H1 (cell line): ENCODE results near the gene PRKN. TPM values are rescaled to one million over a fixed set of nuclear protein-coding genes. Genes with fewer than 3 reads are reported as not detected.

Experiments
- CTCF ChIA-PET: fragments of 300-600 bp; sonication (Branson Sonifier 250); formaldehyde crosslinking; loops from one replicate; lab custom pipeline; 2021; ENCODE audit not compliant: partially characterized antibody; lab: Charles Lee
- POLR2A ChIA-PET: fragments of 300-600 bp; sonication (Branson Sonifier 250); formaldehyde crosslinking; loops from one replicate; lab custom pipeline; 2021; ENCODE audit warnings: inconsistent platforms; ENCODE audit not compliant: partially characterized antibody; lab: Charles Lee
- DNase-seq, 2 experiments: peaks; one replicate each; pipeline versions ENCODE4 v3.0.0 to v3.0.0-alpha.2; 2010 to 2022; ENCODE audit warnings: low spot score in 2 of 2, low read depth in 1 of 2, mixed read lengths in 1 of 2
- FAIRE-seq: peaks from 2 replicates; lab custom pipeline; 2011; peaks lifted over from hg19 to GRCh38; lab: Jason Lieb, UNC
- H2AFZ ChIP-seq: 2 replicates; pipeline ENCODE4 v1.8.1; 2012; ENCODE audit warnings: low read length, inconsistent platforms
- H2AK5ac ChIP-seq: 2 replicates; pipeline ENCODE4 v1.6.1; 2013; ENCODE audit warnings: low read depth, low read length
- H2BK120ac ChIP-seq: replicated peaks from 2 replicates; pipeline ENCODE3; 2013; ENCODE audit warnings: low read depth, low read length, inconsistent platforms
- H2BK12ac ChIP-seq: 2 replicates; pipeline ENCODE4 v1.6.1; 2013; ENCODE audit warnings: low read depth, low read length
- H2BK15ac ChIP-seq: 2 replicates; pipeline ENCODE4 v1.6.1; 2013; ENCODE audit warnings: low read length
- H2BK20ac ChIP-seq: 2 replicates; pipeline ENCODE4 v1.6.1; 2013; ENCODE audit warnings: low read length
- H2BK5ac ChIP-seq: 2 replicates; pipeline ENCODE4 v1.6.1; 2013; ENCODE audit warnings: low read depth, low read length
- H3K14ac ChIP-seq: 2 replicates; pipeline ENCODE4 v1.6.1; 2013; ENCODE audit warnings: inconsistent platforms; ENCODE audit not compliant: insufficient read length
- H3K18ac ChIP-seq: 2 replicates; pipeline ENCODE4 v1.6.1; 2013; ENCODE audit warnings: low read length; ENCODE audit errors: extremely low read depth
- H3K23ac ChIP-seq: 2 replicates; pipeline ENCODE4 v1.6.1; 2013; ENCODE audit warnings: inconsistent platforms; ENCODE audit not compliant: insufficient read length
- H3K23me2 ChIP-seq: 2 replicates; pipeline ENCODE4 v1.6.1; 2013; ENCODE audit warnings: low read depth, low read length
- H3K27ac ChIP-seq: 2 replicates; pipeline ENCODE4 v1.6.1; 2011; ENCODE audit warnings: low read depth, low read length, inconsistent platforms
- H3K27me3 ChIP-seq, 4 experiments: replicated peaks in 1 of 4; 1 replicate in 1 of 4; 2 replicates in 3 of 4; pipeline versions ENCODE4 v1.6.1 to v1.8.1; 2011 to 2013; ENCODE audit warnings: low read length in 3 of 4, mild to moderate bottlenecking in 3 of 4, inconsistent platforms in 2 of 4, mixed read lengths in 2 of 4, moderate library complexity in 1 of 4; ENCODE audit not compliant: control insufficient read depth in 3 of 4, insufficient read depth in 3 of 4; ENCODE audit errors: extremely low read depth in 1 of 4
- H3K36me3 ChIP-seq, 4 experiments: 2 replicates each; pipeline versions ENCODE4 v1.6.1 to v1.8.1; 2011 to 2013; ENCODE audit warnings: mild to moderate bottlenecking in 4 of 4, low read length in 3 of 4, moderate library complexity in 2 of 4, control low read depth in 1 of 4, inconsistent platforms in 1 of 4; ENCODE audit not compliant: insufficient read depth in 4 of 4, control insufficient read depth in 2 of 4
- H3K4ac ChIP-seq: replicated peaks from 2 replicates; pipeline ENCODE3; 2013; ENCODE audit warnings: low read length, low read depth, mixed read lengths, inconsistent platforms; ENCODE audit not compliant: insufficient read length
- H3K4me1 ChIP-seq, 4 experiments: replicated peaks in 1 of 4; 1 replicate in 1 of 4; 2 replicates in 3 of 4; pipeline versions ENCODE4 v1.6.1 to v1.8.1; 2011 to 2013; ENCODE audit warnings: low read length in 3 of 4, inconsistent platforms in 2 of 4, mixed read lengths in 1 of 4; ENCODE audit not compliant: insufficient read depth in 4 of 4, control insufficient read depth in 3 of 4
- H3K4me2 ChIP-seq, 2 experiments: 2 replicates each; pipeline versions ENCODE4 v1.6.1 to v1.8.1; 2011 to 2013; ENCODE audit warnings: low read depth in 2 of 2, low read length in 2 of 2, control low read depth in 1 of 2, inconsistent platforms in 1 of 2, mild to moderate bottlenecking in 1 of 2; ENCODE audit not compliant: insufficient read depth in 1 of 2
- H3K4me3 ChIP-seq, 4 experiments: fragments of 200-600, 300-600 bp in 1 of 4; sonication (generic), shearing (Covaris generic), sonication (Bioruptor Twin) in 1 of 4; 2 replicates each; pipeline versions ENCODE4 v1.5.1 to v1.8.1; 2011 to 2016; ENCODE audit warnings: low read length in 4 of 4, low read depth in 3 of 4, control low read depth in 2 of 4, inconsistent platforms in 2 of 4, mild to moderate bottlenecking in 2 of 4, mixed read lengths in 1 of 4, moderate library complexity in 1 of 4; ENCODE audit not compliant: insufficient read depth in 2 of 4; ENCODE audit errors: extremely low read depth in 1 of 4
- H3K56ac ChIP-seq: replicated peaks from 2 replicates; pipeline ENCODE3; 2013; ENCODE audit warnings: low read depth, mild to moderate bottlenecking, mixed read lengths, low read length, inconsistent platforms; ENCODE audit not compliant: insufficient read length
- H3K79me1 ChIP-seq: 2 replicates; pipeline ENCODE4 v1.6.1; 2013; ENCODE audit warnings: low read depth, low read length, control low read depth
- H3K79me2 ChIP-seq, 2 experiments: 2 replicates each; pipeline versions ENCODE4 v1.6.1 to v1.8.1; 2012 to 2013; ENCODE audit warnings: low read length in 2 of 2, mild to moderate bottlenecking in 2 of 2, inconsistent platforms in 1 of 2; ENCODE audit not compliant: insufficient read depth in 2 of 2, control insufficient read depth in 1 of 2
- H3K9ac ChIP-seq, 4 experiments: replicated peaks in 1 of 4; 1 replicate in 1 of 4; 2 replicates in 3 of 4; pipeline versions ENCODE4 v1.6.1 to v1.8.1; 2011 to 2013; ENCODE audit warnings: low read depth in 3 of 4, low read length in 3 of 4, control low read depth in 2 of 4, mild to moderate bottlenecking in 2 of 4, moderate library complexity in 2 of 4, inconsistent platforms in 1 of 4; ENCODE audit errors: extremely low read depth in 1 of 4
- H3K9me3 ChIP-seq, 2 experiments: 2 replicates each; pipeline versions ENCODE4 v1.6.1 to v1.8.1; 2012 to 2013; ENCODE audit warnings: mild to moderate bottlenecking in 2 of 2, moderate library complexity in 2 of 2, control low read depth in 1 of 2, inconsistent platforms in 1 of 2, low read depth in 1 of 2, low read length in 1 of 2, mixed read lengths in 1 of 2; ENCODE audit not compliant: insufficient read depth in 2 of 2
- H4K20me1 ChIP-seq, 2 experiments: replicated peaks in 1 of 2; 2 replicates each; pipeline versions ENCODE3 to v1.8.1; 2011 to 2013; ENCODE audit warnings: inconsistent platforms in 2 of 2, low read length in 2 of 2, mild to moderate bottlenecking in 1 of 2; ENCODE audit not compliant: insufficient read depth in 2 of 2, control insufficient read depth in 1 of 2
- H4K5ac ChIP-seq: 2 replicates; pipeline ENCODE4 v1.6.1; 2013; ENCODE audit warnings: low read length, low read depth, mixed read lengths, inconsistent platforms; ENCODE audit not compliant: insufficient read length
- H4K8ac ChIP-seq: 2 replicates; pipeline ENCODE4 v1.8.0; 2013; ENCODE audit warnings: mild to moderate bottlenecking, moderate library complexity, low read length, inconsistent platforms; ENCODE audit not compliant: insufficient read depth; ENCODE audit errors: extremely low read depth
- H4K91ac ChIP-seq: replicated peaks from 2 replicates; pipeline ENCODE3; 2013; ENCODE audit warnings: low read length, mixed read lengths, inconsistent platforms; ENCODE audit not compliant: insufficient read length
- FOSL1 ChIP-seq: IDR thresholded peaks from 2 replicates; pipeline ENCODE4 v1.6.1; 2011; ENCODE audit warnings: mild to moderate bottlenecking, low read depth, low read length, moderate library complexity; ENCODE audit not compliant: insufficient read depth
- NRF1 ChIP-seq: IDR thresholded peaks from 2 replicates; pipeline ENCODE4 v1.6.1; 2011; ENCODE audit warnings: mild to moderate bottlenecking, low read depth, low read length, improper control_type of control experiment
- POLR2A ChIP-seq, 2 experiments: IDR thresholded peaks; 1 replicate in 1 of 2; 2 replicates in 1 of 2; pipeline ENCODE4 v1.6.1; 2011; ENCODE audit warnings: low read depth in 2 of 2, low read length in 2 of 2, mild to moderate bottlenecking in 2 of 2; ENCODE audit errors: control extremely low read depth in 1 of 2
- RAD21 ChIP-seq, 2 experiments: IDR thresholded peaks in 1 of 2; conservative IDR thresholded peaks in 1 of 2; 2 replicates each; pipeline ENCODE4 v1.6.1; 2011; ENCODE audit warnings: low read depth in 2 of 2, low read length in 2 of 2, improper control_type of control experiment in 1 of 2, inconsistent platforms in 1 of 2, mild to moderate bottlenecking in 1 of 2, moderate library complexity in 1 of 2
- RFX5 ChIP-seq: IDR thresholded peaks from 2 replicates; pipeline ENCODE4 v1.6.1; 2011; ENCODE audit warnings: low read depth, low read length, improper control_type of control experiment, borderline replicate concordance
- RXRA ChIP-seq: IDR thresholded peaks from 2 replicates; pipeline ENCODE4 v1.6.1; 2011; ENCODE audit warnings: low read depth, mild to moderate bottlenecking, low read length, moderate library complexity; ENCODE audit not compliant: insufficient read depth
- SAP30 ChIP-seq: fragments of 300-600 bp; sonication (generic); IDR thresholded peaks from 2 replicates; pipeline ENCODE4 v1.7.1; 2012; ENCODE audit warnings: low read length, moderate library complexity, mild to moderate bottlenecking, inconsistent platforms; ENCODE audit not compliant: insufficient read depth, insufficient replicate concordance
- SP1 ChIP-seq: IDR thresholded peaks from 2 replicates; pipeline ENCODE4 v1.6.1; 2011; ENCODE audit warnings: low read depth, low read length
- TAF1 ChIP-seq: IDR thresholded peaks from 2 replicates; pipeline ENCODE4 v1.6.1; 2011; ENCODE audit warnings: mild to moderate bottlenecking, low read depth, low read length
- WGBS, 2 experiments: shearing (Covaris generic) in 1 of 2; methylation state at CpG; one replicate each; pipeline versions ENCODE4 v1.1.6 to v1.1.7; 2013 to 2015; ENCODE audit warnings: low lambda C conversion rate in 2 of 2, mixed read lengths in 2 of 2, inconsistent platforms in 1 of 2, low coverage in 1 of 2, missing lambda C conversion rate in 1 of 2; ENCODE audit not compliant: insufficient replicate concordance in 2 of 2, insufficient coverage in 1 of 2, insufficient read length in 1 of 2; ENCODE audit errors: extremely low coverage in 1 of 2, missing lambda C conversion rate in 1 of 2; 5-methylcytosine and 5-hydroxymethylcytosine counted together
- polyA plus RNA-seq, 7 experiments: library from polyadenylated mRNA; depleted of rRNA in 3 of 7; stranded (reverse) in 5 of 7; unstranded in 2 of 7; fragments of >200 nt in 5 of 7; fragments of 200-250 nt in 2 of 7; gene quantifications; 1 replicate in 5 of 7; 2 replicates in 1 of 7; 4 replicates in 1 of 7; pipeline versions ENCODE4 v1.2.1 to v1.2.3, GENCODE V29; 2011 to 2013; ENCODE audit warnings: missing spikeins in 2 of 7, mixed read lengths in 2 of 7
- total RNA-seq: library from RNA; stranded (reverse); fragmentation: NEBNext Ultra II Directional; extraction: Animal tissue kit (Norgen Biotek cat#: 25700); gene quantifications from 2 replicates; pipeline ENCODE4 v1.2.1, GENCODE V29; 2021
- TF ChIP-seq, protein P1 (sequence below): IDR thresholded peaks from 2 replicates; pipeline ENCODE4 v1.6.1; 2012; ENCODE audit warnings: inconsistent platforms
- TF ChIP-seq, protein P2 (sequence below), 3 experiments: IDR thresholded peaks; 1 replicate in 2 of 3; 2 replicates in 1 of 3; pipeline versions ENCODE4 v1.5.1 to v1.6.1; 2011; ENCODE audit warnings: low read length in 3 of 3, mild to moderate bottlenecking in 3 of 3, inconsistent platforms in 2 of 3, low read depth in 1 of 3, moderate library complexity in 1 of 3; ENCODE audit not compliant: insufficient read depth in 1 of 3; ENCODE audit errors: control extremely low read depth in 1 of 3

PRKN gene
- total and polyA plus RNA-seq, 2 of the 8 experiments (the other 6 are each of a cell fraction or from before 2014, with no cell fraction given), result 0.13 to 0.29 TPM

DNA sequence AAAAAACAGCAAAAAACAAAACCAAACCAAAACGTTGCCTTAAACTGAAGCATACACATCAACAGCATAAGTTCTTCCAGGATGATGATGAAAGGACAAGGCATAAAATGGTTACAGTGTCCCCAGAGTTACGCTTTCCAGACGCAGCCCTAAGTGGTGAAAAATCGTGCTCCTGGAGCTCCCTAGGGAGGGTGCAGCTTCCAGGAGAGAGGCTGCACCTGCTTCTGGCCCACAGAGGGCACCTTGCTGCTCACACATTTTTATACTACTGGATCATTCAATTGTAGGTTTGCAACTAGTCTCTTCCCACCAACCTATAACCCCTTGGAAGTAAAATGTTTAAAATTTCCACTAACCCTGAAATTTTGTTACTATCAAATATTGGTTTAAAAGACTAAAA is 115.0 kb downstream of the PRKN start:
- Histone ChIP-seq H2BK15ac (no peak overlapping the region), H3K36me3 (no peaks in the 10 kb centered on the region), H3K56ac (no peak overlapping the region), H3K27ac (no peak overlapping the region), H4K20me1 (no peaks in the 10 kb centered on the region), H2AK5ac (no peak overlapping the region), H3K9me3 (no peaks in the 10 kb centered on the region), H3K14ac (no peak overlapping the region), H2AFZ (no peak overlapping the region), H3K4me3 (no peak overlapping the region), H3K23me2 (no peaks in the 10 kb centered on the region), H4K8ac (no peak overlapping the region), H2BK20ac (no peak overlapping the region), H3K79me2 (no peaks in the 10 kb centered on the region), H3K9ac (no peak overlapping the region), H2BK5ac (no peak overlapping the region), H3K23ac (no peak overlapping the region), H2BK12ac (no peak overlapping the region), H3K18ac (no peak overlapping the region), H3K4me2 (no peak overlapping the region), H3K4ac (no peak overlapping the region), H3K27me3 (no peaks in the 10 kb centered on the region), H4K91ac (no peak overlapping the region), H4K5ac (no peak overlapping the region), H3K79me1 (no peaks in the 10 kb centered on the region), H2BK120ac (no peak overlapping the region), H3K4me1 (no peaks in the 10 kb centered on the region)
- ChIA-PET CTCF (interaction anchor here (1.0 to 1.7 kb wide), 3 partner anchors 9 to 185 kb away, joined by 3 to 6 read pairs (median 4); no protein-coding TSS in a partner anchor), POLR2A (no interaction called here)
- 76% methylated on average over 4 of the region's 4 CpGs; no CpG with 5 or more reads in 1 of the 2 experiments for WGBS, 2 experiments
- no peak for DNase-seq
- no peak for FAIRE-seq
- TF ChIP-seq FOSL1 (no peak), SP1 (no peak), POLR2A (IDR thresholded peaks at IDR 0.05; ENCODE audit: control extremely low read depth in 1 of 2, low read depth in 2 of 2, low read length in 2 of 2) (no peak), NRF1 (no peak), SAP30 (no peak), RFX5 (no peak), RAD21 (IDR thresholded peaks at IDR 0.05 in 1 of 2, conservative IDR thresholded peaks at IDR 0.05 in 1 of 2; ENCODE audit: low read depth in 2 of 2, low read length in 2 of 2) (peak; percentile 31 to 32; a peak in 3 of 4 replicates), RXRA (no peak), TAF1 (no peak)
- TF ChIP-seq, protein P1, sequence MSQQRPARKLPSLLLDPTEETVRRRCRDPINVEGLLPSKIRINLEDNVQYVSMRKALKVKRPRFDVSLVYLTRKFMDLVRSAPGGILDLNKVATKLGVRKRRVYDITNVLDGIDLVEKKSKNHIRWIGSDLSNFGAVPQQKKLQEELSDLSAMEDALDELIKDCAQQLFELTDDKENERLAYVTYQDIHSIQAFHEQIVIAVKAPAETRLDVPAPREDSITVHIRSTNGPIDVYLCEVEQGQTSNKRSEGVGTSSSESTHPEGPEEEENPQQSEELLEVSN, result no peak
- TF ChIP-seq, protein P2, sequence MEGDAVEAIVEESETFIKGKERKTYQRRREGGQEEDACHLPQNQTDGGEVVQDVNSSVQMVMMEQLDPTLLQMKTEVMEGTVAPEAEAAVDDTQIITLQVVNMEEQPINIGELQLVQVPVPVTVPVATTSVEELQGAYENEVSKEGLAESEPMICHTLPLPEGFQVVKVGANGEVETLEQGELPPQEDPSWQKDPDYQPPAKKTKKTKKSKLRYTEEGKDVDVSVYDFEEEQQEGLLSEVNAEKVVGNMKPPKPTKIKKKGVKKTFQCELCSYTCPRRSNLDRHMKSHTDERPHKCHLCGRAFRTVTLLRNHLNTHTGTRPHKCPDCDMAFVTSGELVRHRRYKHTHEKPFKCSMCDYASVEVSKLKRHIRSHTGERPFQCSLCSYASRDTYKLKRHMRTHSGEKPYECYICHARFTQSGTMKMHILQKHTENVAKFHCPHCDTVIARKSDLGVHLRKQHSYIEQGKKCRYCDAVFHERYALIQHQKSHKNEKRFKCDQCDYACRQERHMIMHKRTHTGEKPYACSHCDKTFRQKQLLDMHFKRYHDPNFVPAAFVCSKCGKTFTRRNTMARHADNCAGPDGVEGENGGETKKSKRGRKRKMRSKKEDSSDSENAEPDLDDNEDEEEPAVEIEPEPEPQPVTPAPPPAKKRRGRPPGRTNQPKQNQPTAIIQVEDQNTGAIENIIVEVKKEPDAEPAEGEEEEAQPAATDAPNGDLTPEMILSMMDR (IDR thresholded peaks at IDR 0.05; ENCODE audit: control extremely low read depth in 1 of 3, insufficient read depth in 1 of 3, low read depth in 1 of 3, low read length in 3 of 3), result peak in 1 of 3 experiments; percentile 20; a peak in 1 of 4 replicates
